ENCODE data around the gene ATXN7L1.
"Not testable (repeated sequence)": the region's sequence is repeated elsewhere in the genome, so short reads cannot be mapped to it uniquely, and the experiment has no call there.

Gene ATXN7L1

DNA sequence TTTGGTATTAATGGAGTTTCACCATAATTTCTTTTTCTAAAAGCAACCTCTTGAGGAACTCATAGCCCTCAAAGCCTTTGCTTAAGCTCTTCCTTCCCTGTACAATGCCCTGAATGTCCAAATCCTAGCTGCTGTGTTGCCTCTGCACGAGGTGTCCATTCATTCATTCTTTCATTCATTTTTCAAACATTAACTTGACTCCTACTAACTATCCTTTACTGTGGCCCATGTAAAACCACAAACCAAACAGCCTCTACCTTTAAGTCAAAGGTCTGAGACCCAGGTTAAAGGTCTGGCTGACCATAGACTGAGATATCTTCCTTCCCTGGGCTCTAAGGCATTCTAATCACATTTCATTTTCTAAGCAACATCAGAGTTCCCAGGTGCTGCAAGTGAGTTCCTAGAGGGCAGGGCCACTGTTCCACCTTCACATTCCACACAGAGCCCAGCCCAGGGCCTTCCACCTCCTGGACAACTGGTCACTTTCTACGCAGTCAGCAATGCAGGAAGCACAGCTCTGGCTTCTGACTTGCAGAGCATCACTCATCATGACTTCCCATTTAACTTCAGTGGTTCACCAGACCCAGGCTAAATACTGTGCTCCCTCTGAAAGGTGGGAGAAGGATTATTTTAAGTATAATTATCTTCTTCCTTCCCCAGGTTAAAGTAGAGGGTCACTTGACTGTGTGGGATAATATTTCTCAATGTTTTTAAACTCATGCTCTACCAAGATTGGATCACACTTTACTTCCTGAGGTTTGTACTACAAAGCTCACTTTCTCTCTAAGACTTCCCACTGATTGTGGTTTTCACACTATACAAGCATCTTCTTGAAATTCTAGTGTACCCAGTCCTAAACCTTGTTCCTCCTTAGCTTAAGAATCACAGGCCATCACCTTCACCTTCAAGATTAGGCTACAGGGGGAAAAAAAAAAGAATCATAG is 19.1 kb downstream of the ATXN7L1 start:
- peak in 2 of 3 donors; percentile 15 to 27 for DNase-seq

DNA sequence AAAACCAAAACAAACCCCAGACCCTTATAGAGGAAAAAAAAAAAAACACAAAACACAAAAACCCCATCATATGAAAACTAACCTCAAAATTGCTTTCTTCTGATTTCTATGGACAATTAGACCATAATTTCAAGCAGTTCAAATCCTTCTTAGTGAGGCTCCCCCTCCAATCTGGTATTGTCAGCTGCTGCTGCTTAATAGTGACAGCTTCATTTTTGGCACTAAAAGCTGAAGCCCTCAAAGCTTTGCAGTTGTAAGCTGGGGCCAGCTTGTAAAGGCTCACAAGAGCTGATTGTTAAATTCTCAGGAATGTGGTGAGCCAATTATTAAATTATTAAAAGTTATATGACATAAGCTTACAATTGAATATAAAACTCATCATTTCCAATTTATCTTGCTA is 21.9 kb downstream of the ATXN7L1 start:
- DNase-seq = no peak

DNA sequence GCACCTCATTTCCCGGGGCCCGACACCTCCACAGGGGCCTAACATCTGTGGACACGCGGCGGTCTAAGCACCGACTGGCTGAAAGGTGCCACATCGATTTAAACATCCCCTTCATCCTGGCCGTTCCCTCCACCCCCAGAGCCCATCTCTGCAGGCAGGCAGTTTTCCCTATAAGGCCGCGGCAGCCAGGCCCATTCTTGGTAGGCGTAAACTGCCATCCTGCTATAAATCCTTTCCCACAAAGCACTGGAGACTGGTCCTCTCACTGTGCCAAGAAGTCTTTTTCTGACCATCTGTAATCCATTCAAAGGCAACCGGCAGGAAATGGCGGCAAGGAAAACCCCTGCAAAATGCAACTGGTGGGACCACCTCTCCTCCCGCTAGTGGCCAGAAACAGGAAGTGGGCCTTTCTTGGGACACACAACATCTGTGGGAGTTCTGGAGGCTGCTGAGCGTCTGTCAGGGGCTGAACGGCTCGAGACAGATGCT is 22.4 kb downstream of the ATXN7L1 start:
- no peak for DNase-seq

DNA sequence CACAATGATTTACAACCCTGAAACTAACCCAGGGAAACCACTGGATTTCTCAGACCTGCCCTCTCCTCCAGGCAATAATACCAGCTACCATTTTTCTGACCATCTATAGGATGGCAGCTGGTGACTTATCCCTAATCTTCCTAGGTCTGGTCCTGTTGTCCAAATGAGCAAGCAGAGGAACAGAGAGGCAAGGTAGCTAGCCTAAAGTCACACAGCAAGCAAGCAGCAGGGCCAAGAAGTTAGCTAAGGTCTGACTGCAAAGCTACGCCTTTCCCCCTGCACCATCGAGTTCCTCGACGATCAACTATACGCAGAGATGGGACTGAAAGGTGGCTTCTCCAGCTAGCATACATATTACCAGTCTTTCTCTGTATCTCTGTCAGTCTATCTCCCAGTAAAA is 25.3 kb downstream of the ATXN7L1 start:
- DNase-seq = no peak

DNA sequence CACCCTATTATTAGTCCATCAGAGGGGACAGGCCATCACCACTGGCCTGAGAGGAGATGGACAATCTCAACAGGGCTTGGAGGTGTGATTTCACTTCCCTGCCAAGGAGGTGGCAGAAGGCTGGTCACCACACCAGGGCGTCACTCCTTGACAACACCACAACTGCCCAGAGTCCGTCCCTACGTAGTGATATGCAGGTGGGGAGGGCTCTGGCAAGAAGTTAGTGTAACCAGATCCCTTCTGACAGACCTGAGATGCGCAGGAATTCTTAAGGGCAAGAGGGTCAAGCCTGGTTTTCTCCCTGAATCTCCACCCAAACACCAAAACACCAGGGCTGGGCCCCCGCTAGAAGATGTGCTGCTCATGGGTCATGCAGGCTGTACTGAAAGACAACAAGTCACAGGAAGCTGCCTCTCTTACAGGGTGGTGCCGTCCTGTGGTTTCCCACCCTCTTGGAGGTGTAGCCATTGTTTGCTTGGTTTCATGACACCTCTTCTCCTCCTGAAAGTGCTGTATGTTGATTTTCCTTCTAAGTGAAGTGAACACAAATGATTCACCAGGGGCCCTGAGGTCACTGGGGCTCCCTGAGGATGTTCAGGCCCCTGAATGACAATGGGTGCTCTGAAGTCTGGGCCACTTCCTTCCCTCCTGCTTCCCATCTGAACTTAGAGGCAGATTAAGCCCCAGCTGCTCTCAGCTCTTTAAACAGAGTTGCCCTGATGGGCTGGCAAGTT is 27.1 kb downstream of the ATXN7L1 start:
- DNase-seq = peak in 1 of 3 donors; percentile 16

DNA sequence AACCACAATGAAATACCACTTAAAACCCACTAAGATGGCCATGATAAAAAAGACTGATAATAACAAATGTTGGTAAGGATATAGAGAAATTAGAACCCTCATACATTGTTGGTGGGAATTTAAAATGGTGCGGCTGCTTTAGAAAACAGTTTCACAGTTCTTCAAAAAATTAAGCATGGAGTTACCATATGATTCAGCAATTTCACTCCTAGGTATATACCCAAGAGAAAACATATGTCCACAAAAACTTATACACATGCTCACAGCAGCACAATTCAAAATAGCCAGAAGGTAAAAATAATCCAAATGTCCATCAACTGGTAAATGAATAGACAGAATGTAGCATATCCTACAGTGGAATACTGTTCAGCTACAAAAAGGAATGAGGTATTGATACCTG is 30.0 kb downstream of the ATXN7L1 start:
- no peak for DNase-seq

DNA sequence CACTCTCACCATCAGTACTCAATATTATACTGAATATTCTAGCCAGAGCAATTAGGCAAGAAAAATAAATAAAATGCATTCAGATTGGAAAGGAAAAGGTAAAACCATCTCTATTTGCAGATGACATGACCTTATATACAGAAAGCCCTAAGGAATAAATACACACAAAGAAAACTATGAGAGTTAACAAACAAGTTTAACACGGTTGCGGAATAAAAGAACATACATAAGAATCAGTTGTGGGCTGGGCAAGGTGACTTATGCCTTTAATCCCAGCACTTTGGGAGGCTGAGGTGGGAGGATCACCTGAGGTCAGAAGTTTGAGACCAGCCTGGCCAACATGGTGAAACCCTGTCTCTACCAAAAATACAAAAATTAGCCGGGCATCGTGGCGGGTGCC is 31.7 kb downstream of the ATXN7L1 start:
- not testable (repeated sequence) for DNase-seq

DNA sequence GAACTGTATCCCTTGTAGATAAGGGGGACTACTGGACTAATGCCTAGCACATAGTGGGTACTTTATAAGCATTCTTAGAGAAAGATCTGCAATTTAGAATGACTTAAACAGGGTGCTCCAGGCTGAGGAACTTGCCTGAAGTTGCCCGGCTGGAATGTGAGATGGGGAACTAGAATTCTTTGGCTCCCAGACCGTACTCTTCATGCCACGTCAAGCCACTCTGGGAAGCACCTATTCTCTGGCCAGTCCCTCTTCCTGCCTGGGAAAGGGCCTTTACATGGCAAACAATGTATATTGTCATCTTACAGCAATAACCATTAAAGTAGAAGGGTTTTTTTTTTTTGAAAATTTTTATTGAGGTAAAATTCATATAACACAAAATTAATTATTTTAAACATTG is 34.5 kb downstream of the ATXN7L1 start:
- peak; percentile 15 to 47 (median 45) for DNase-seq

DNA sequence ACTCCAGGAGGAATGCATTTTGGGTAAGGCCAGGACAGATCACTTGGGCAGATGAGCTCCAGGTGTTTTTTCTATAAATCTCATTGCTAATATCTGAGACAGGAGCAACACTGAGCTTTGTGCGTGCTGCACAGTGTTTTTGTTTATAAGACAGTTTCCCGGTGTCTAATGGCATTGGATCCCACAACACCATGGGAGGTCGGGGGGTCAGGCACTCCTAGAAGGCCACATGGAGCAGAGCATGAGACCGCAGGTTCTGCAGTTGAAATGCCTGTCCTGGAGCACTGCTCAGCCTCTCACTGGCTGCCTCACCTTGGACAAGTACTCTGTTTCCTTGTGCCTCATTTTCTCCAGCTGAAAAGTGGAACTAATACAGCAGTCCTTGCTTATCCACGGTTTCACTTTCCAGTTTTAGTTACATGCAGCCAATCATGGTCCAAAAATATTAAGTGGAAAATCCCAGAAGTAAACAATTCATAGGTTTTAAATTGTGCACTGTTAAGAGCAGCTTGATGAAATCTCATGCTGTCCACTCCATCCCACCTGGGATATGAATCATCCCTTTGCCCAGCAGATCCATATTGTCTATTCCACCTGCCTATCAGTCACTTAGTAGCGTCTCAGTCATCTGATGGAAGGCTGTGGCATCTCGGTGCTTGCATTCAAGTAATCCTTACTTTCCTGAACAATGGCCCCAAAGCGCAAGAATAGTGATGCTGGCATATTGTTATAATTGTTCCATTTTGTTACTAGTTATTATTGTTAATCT is 35.2 kb downstream of the ATXN7L1 start:
- DNase-seq = peak in 1 of 3 donors; percentile 32

DNA sequence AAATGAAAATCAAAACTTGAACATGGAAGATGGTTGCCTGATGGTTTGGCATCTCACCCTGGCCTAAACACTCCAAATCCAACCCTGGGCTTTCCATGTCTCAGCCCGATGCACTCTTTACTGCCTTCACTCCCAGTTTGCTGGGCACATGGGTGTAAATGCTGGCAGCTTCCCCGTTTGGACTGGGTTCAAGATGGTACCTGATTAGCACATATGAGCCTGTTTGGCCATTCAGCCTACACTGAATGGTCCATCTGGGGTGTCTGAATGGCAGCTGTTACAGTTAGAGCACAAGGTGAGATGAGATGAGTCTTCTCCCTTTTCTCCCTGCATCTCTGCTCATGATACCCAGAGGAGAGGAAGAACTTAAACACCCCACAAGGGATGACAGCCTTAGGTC is 37.1 kb downstream of the ATXN7L1 start:
- no peak for DNase-seq

DNA sequence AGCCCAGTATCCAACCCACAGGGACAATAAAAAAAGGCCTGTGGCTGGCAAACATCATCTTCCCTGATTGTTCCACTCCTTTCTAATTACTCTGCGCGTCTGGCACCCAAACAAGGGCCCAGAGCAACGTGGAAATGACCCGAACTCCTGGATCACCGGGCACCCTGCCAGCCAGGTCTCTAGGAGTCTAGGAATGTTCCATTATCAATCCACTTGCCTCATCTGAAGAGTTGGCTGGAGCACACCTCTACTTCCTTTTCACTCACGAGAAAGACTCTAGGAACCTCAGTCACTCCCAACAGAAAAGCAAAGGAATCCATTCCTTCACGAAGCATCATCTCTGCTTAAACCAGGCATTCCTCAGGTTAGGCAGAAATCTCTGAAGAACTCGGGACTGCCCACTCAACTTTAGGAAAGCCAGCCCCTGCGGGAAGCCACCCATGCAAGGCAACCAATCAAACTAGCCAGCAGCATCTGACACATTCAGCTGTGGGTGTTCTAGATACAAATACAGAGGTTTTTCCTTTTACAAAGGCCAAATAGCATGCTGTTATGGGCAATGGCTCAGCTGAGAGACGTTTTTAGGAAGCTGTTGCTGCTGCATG is 37.7 kb downstream of the ATXN7L1 start:
- no peak for DNase-seq

DNA sequence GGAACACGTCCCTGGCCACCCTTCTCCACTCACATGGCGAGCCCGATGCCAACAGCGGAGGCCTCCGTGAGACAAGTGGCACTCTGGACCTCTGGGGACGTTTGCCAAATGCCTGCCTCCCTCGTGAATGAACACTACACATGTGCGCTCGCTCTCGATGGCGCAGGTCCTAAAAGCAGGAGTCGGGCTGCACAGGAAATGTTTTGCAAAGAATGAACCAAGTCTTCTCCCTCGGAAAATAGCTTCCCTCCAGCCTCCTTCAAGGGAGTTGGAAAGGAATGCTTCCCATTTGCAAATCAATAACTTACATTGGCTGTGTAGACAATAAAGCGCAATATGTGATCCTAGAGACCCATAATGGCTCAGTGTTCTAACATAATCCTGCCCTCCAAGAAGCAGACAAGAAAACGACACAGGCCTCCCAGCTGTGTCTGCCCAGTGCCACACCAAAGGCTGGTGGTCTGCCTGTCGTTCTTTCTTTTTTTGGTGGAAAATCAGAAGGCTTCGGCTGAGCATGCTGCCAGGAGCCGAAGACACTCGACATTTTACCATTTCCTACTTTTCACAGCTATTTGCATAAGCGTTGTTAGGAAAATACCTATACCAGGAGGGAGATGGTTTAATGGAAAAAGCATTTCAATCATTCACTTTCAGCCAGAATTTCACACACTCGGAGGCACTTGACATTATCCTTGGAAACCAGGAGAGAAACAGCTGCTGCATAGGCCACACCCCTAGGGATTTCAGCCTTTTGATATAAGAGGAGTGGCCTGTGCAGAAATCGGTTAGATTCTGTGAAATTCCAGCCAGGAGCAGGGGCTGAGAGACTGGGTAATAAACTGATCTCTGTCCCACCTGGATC is 38.4 kb downstream of the ATXN7L1 start:
- DNase-seq = no peak

DNA sequence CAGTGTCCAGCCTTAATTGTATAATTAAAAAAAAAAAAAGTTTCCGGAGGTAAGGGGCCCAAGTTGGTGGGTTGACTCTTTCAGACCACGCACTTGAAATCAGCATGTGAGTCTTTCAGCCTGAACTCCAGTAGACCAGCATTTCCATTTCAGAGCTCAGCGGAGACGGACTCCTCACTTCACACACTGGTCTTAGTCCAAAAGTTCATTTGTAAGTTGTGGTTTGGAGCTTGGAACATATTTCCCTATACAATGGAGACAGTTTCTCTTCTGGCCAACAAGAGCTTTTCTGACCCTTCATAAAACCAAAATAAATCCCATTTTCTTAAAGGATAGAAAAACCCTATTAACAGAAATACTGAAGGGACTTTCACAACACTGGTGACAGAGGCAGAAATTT is 41.0 kb downstream of the ATXN7L1 start:
- DNase-seq = no peak

DNA sequence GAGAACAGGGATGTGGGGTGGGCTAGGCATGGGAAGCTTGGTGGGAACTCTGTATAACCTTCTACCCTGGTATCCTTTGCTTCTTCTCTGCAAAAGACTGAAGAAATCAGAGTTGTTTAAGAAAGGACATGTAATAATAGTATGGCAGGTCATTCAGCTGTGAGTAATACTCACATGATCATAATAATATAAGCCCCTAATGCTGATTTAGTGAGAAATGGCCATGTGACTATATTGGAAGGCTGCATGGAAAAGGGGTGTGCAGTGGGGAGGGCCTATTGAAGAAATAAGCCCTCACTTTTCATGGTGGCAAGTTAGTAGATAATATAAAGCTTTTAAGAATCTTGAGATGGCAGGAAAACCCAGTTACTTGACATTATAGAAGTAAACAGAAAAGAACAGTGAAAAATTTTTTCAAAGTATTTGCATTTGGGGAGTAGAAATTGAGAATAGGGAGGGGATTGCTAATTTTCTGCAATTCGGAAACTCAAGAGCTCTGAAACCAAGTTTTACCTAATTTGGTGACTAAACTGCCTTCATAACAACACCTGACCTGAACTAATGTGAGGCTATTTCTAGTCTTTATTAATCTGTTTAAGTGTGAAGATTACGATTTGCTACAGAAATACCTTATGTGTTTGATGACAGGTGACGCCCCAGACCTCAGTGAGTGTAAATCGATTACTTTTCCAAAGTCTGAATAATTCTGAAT is 44.4 kb downstream of the ATXN7L1 start:
- DNase-seq = peak; percentile 10 to 44 (median 40)

DNA sequence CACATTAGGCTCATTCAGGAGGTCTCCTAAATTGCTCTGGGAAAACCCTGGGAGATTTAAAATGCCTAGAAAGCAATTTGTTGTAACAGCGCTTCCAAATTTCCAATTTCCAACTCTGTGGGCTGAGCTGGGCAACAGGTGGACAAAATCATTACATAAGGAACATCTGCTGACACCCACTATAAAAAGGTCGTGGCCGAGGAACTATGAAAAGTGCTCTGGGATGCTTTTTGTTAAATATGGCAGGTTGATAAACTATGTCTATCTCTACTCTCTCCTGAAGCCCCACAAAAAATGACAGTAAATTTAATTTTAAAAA is 45.1 kb downstream of the ATXN7L1 start:
- no peak for DNase-seq

DNA sequence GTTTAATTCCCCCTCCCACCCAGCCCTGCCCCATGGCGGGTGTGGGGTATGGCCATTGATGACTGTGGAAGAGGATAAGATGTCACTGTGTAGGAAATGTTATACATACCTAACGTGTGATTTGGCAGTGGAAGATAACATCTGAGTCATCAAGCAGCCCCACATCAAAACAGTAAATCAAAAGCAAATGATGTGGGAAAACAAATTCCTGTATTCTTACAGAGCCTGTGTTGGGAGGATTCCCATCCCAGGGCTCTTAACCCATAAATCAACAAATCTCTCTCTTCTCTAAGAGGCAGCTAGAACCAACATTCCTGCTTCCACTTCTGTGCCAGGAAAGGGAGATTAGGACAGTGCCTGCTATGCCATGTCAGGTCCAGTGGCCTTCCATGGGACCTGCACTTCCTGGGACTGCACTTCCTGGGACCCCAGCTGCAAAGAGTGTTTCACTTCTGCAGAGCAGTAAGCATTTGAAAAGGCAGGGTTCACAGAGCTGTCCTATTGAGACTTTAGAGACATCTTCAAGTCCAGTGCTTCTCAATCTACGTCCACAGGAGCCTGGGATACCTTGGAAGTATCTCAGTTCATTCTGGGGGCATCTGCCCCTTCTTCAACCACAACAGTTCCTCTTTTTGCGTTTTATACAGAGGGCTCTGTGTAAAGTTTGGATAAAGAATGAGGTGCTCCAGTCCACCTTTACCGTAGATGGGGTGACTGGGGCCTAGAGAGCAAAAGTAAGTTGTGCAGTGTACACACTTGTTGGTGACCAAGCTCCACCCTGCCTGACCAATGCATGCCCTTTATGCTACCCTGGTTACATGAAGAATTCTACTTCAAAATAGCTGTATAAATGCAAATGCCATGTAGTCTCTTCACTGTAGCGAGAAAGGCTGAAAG is 45.7 kb downstream of the ATXN7L1 start:
- DNase-seq = no peak

DNA sequence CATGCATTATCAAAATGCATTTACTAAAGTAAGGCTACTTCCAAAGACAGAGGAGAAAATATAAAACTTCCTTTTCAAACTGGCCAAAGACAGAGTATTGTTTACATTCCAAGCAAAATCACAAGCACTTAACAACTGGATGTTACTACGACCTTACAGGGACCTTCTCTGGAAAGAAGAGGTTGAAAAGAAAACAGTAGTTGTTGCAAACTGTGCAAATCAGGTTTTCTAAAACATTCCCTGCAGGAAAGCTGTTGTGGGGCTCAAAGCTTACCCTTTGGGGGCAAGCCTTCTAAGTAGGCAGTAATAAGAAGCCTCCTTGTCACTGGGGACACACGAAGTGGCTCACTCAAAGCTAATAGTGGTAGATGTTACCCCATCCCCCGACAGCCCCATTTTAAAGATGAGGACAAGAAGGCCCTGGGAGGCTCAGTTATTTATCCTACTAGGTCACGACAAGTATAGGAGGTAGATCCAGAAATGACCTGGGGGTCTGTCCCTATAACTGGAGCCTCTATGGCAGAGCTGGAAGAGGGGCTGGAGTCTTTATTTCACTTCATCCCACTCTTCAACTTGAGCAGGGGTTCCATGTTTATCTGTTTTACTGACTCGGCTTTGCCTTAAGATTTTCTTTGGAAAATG is 46.6 kb downstream of the ATXN7L1 start:
- DNase-seq = no peak

DNA sequence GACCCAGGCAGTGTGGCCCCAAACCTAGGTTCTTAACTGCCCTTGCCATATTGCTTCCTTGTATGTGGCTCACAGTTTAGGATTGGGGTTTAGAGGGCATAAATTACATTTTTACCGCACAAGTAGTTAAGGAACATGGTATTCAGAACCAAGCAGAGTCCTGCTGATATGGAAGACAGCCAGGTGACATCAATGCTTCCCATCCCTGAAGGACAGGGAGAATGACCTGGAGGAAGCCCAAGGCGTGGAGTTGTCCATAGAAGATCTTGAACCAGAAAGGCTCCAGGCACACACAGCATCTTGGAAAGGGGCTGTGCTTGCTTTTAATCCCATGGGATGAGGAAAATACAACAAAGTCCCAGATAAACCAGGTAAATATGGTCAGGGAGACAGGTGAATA is 48.3 kb downstream of the ATXN7L1 start:
- no peak for DNase-seq

DNA sequence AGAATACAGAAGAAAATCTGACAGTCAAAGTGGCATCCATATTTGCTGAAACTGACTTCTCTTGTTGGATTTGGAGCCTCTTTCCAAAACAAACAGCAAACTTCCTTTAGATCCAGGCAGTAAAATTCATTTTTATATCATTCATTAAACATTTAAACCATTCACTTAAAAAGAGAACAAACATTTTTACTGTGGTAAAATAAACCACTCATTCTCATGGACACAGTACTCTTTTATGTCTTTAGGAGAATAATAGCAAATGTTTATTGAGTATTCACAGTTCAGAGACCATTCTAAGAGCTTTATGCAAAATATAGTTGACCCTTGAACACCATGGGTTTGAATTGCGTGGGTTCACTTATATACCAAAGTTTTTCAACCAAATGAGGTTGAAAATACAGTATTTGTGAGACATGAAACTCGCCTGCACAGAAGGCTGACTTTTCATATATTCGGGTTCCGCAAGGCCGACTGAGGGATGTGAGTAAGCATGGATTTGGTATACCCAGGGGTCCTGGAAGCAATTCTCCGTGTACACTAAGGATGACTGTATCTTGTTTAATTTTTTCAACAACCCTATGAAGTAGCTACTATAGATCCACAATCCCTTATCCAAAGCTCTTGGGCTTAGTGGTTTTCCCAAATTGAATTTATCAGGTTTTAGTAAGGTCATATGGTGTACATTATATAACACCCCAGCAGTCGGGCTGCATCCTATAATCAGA is 49.1 kb downstream of the ATXN7L1 start:
- no peak for DNase-seq
